Measurements from ENCODE around the gene SLC12A5.
A peak's percentile ranks its signal among the peaks of the same experiment; 100 is the strongest.
"Not testable (repeated sequence)": the region's sequence is repeated elsewhere in the genome, so short reads cannot be mapped to it uniquely, and the experiment has no call there.

SLC12A5 gene

DNA sequence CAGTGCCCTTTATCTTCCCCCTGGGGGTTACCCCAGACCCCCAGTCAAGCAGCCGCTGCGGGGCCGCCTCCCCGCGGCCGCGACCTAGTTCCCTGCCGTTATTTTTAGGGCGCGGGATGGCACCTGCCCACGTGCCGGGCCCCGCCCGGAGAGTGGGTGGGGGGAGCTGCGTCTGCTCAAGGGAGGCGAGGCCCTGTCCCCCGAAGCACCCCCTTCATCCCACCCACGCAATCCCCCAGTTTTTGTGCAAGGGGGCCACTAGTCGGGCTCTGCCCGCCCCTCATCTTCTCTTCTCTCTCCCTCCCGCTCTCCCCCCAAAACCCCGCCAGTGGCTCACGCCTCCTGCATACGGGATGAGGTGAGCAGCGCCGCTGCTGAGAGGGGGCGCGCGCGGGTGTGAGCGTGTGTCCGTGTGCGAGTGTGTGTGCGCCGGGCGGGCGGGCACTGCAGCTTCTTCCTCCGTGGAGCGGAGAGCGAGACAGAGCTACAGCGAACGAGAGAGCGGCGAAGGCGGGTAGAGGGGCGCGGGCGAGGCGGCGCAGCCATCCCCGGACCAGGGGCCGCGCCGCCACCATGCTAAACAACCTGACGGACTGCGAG, at the start of gene SLC12A5:
SLC12A5 (plus strand) TSS at position 444 of the 600 bp plus-strand sequence; CDS start at position 574, 130 bp downstream.
- DNase-seq, result no peak

DNA sequence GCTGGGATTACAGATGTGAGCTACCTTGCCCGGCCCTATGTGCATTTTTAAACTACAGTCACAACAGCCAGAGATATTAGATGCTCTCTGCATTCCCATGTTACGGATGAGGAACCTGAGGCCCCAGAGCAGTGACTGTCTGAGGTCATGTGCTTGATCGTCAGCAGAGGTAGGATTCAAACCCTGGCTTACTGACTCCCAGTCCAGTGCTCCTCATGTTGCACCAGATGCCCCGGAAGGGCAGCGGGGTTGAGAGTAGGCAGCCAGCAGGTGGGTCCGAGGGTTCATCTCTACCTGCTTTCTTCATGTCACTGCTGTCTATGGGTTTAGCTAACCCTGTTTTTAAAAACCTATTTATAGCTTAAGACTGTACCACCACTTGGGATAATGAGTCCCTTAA, 47.8 kb upstream of the SLC12A5 start:
- DNase-seq, result no peak

DNA sequence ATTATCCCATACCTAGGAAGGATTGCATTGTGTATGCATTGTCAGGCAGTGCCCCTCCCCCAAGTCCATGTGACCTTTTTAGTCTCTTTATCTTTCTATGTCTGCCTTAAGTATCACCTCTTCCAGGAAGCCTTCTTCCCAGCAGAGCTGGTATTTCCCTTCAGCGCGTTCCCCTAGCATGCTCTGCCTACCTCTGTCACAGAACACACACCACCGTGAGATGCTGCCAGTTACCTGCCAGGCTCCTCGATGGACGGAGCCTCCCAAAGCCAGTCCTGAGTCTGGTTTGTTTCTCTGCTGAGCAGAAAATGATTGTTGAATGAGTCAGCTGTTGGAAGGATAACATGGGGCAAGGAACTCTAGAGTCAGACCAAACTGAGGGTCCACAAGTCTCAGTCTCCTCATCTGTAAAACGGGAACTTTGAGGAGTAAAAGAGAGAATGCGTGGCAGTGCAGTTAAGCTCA, 45.7 kb upstream of the SLC12A5 start:
- DNase-seq, result no peak

DNA sequence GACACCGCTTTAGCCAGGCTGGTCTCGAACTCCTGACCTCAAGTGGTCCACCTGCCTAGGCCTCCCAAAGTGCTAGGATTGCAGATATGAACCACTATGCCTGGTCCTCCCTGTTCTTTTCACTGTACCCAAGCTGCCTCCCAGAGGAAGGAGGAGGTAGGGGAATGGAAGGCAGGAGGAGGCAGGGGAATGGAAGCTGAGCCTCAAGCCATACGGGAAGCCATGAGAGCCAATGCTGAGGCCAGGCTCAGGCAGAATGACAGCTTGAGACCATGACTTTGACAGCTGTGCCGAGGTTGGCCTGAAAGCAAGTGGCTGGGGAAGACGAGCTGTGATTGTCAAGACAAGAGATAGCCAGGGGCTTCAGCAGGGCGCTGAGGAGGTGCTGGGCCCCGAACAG, 43.4 kb upstream of the SLC12A5 start:
- DNase-seq, result no peak

DNA sequence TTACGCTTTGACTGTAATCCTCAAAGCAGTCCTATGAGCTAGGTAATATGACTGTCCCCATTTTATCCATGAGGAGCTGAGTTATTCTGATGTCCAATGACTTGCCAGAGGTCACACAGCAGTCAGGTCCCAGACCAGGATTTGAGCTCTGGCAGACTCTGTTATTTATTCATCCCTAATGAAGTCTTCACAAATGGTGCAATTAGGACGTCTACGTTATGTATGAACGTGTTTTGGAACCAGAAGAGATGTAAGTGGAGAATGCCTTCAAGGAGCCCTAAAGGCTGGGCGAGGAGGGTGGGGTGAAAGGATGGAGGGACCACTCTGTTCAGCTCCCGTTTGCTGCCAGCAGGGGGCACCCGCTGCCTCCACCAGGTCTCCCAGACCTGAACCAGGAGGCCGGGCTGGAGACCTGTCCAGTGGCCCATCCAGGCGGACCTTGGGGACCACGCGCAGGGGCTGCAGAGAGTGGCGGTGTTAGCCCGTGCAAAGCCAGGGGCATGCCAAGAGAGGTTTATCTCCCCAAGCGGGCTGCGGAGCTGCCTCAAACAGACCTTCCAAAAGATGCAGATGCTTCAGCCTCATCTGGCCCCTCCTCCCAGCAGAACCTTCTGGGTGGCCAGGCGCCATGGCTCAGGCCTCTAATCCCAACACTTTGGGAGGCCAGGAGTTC, 41.8 kb upstream of the SLC12A5 start:
- peak; percentile 62 to 81 for DNase-seq

DNA sequence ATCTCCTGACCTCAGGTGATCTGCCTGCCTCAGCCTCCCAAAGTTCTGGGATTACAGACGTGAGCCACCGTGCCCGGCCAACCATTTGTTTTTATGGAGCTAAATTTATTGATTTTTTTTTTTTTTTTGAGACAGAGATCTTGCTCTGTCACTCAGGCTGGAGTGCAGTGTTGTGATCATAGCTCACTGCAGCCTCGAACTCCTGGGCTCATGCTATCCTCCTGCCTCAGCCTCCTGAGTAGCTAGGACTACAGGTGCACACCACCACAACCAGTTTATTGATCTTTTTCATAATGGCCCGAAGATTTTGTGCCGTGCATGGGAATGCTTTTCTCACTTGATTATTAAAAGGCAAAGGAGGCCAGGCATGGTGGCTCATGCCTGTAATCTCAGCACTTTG, 40.2 kb upstream of the SLC12A5 start:
- DNase-seq, result not testable (repeated sequence)

DNA sequence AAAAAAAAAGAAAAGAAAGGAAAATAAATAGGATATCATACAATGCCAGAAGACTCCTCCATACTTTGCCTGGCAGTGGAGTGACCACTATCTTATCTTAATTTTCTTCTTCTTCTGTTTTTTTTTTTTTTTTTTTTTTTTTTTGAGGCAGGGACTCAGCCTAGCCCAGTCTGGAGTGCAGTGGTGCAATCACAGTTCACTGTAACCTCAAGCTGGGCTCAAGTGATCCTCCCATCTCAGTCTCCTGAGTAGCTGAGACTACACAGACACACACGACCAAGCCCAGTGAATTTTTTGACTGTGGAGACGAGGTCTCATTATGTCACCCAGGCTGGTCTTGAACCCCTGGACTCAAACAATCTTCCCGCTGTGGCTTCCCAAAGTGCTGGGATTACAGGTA, 37.4 kb upstream of the SLC12A5 start:
- no peak for DNase-seq

DNA sequence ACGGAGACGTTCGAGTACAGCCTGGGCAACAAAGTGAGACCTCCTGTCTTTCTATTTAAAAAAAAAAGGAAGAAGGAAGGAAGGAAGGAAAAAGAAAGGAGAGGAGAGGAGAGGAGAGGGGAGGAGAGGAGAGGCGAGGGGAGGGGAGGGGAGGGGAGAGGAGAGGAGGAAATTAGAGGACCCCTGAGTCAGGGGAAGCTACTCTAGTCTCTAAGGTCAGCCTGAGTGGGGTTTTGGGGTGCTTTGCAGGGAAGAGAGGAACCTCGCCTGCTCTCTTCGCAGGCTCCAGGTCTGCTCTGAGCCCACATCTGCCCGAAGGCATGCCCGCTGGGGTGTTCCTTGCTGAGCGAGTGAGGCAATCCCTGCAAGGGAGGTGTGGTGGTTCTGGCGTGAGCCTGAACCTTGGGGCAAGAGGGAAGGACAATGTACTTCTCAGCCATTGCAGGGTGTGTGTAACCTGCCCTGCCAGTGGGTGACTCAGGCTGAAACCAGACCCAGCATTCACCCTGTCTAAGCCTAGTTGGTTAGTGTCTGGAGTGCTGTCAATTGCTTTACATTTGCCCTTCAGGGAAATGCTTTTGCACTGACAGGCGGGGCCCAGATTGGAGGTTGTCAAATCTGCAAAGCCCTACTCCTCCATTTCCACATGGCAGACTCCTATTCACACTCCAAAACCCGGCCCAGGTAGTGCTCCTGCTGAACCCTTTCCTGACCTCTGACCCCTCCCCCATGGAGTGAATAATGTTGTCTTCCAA, 35.6 kb upstream of the SLC12A5 start:
- no peak for DNase-seq

DNA sequence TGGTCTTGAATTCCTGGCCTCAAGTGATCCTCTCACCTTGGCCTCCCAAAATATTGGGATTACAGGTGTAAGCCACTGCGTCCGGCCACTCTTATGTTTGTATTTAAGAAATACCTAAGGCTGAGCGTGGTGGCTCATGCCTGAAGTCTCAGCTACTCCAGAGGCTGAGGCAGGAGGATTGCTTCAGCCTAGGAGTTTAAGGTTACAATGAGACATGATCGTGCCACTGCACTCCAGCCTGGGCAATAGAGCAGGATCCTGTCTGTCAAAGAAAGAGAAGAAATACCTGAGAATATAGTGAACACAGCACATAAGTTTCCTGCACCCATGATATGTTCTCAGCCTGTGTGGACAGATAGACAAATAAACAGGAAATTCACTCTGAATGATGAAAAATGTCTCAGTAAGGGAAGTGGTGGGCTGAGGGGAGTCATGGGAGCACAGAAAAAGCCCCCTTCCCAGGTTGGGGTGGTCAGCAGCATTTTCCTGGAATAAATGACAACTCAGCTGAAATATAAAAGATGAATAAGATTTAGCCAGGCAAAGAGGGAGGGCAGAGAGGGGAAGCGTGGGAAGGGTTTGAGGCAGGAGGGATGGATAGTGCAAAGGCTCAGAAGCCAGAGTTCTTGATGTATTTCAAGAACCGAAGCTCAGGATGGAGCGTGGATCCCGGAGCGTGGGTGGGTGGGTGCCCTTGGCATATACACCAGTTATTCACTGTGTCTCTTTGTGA, 34.1 kb upstream of the SLC12A5 start:
- DNase-seq, result no peak

DNA sequence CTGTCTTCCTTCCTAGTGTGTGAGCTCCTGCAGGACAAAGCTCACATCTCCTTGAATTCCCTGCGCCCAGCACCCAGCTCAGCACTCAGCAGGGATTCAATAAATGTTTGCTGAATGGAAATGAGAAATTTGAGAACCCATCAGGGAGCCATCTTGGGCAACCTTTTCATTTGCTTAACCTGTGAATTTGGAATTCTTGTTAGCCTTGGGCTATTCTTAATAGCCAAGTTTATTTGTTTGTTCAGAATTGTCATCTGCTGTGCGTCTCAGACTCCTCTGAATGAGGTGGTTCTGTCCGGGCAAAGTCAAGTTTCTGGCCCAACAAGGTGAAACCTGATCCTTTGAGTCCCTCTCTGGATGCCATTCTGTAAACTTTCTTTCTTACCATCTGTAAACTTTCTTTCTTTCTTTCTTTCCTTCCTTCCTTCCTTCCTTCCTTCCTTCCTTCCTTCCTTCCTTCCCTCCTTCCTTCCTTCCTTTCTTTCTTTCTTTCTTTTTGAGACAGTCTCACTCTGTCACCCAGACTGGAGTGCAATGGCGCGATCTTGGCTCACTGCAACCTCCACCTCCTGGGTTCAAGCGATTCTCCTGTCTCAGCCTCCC, 33.4 kb upstream of the SLC12A5 start:
- not testable (repeated sequence) for DNase-seq

DNA sequence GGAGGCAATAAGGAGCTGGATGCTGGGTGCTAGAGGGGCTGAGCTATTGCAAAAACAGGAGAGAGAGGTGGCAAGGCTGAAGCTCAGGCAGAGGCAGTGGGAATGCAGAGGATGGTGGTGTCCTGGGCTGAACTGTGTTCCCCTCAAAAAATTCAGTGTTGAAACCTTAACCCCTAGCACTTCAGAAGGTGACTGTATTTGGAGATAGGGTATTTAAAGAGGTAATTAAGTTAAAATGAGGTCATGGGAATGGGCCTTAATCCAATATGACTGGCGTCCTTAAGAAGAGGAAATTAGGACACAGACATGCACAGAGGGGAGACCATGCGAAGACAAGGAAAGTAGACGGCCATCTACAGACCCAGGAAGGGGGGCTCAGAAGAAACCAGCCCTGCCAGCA, 31.8 kb upstream of the SLC12A5 start:
- DNase-seq, result no peak

DNA sequence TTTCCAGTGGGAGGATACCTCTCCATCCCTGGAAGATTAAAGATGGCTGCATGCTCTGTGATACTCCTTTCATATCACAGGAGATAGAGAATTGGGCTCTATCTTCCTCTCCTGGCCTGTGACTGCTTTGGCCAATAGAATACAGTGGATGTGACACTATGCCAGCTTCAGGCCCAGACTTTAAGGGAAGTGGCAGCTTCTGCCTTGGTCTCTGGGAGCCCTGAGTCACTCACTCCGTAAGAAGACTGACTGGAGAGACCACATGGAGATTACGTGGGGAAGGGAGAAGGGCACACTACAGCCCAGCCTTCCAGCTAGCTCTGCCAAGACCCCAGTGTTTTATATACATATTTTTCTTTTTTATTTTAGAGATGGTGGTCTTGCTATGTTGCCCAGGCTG, 30.7 kb upstream of the SLC12A5 start:
- no peak for DNase-seq

DNA sequence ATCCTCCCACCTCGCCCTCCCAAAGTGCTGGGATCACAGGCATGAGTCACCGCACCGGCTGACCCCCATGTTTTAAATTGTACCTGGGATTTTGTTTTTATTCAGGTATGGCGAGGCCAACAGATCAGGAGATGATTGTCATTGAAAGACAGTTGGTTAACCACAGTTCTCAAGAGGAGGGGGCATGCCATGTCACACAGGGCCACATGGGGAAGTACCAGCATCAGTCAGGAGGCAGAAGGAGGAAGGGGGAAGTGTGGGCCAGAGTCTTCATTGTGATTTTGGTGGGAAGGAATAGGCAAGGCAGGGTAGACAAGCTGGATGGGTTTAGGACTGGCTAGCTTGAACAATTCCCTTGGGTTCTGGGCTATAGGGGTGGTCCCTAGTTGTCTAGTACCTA, 30.3 kb upstream of the SLC12A5 start:
- DNase-seq, result no peak

DNA sequence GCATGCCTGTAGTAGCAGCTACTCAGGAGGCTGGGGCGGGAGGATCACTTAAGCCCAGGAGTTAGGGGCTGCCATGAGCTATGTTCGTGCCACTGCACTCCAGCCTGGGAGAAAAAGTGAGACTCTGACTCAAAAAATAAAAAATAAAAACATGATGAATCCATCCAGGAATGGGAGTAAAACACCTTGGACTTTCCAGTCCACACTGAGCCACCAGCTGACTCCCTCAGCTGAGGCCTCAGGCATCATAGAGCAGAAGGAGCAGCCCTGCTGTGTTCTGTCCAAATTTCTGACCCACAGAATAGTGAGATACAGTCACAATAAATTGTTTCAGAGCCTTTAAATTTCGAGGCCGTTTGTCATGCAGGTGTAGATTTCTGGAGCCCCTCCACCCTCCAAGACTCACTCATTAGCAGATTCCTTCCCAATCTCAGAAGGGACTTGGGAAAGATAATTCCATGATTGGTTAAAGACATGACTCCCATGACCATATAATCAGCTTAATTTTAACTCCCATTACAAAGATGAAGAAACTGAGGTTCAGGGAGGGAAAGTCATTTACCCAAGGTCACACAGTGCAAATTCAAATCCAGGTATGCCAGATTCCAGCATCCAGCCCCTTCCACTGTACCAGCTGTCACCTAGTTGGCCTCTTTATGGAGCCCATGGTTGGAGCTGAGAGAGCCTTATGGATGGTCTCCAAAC, 29.3 kb upstream of the SLC12A5 start:
- DNase-seq, result no peak

DNA sequence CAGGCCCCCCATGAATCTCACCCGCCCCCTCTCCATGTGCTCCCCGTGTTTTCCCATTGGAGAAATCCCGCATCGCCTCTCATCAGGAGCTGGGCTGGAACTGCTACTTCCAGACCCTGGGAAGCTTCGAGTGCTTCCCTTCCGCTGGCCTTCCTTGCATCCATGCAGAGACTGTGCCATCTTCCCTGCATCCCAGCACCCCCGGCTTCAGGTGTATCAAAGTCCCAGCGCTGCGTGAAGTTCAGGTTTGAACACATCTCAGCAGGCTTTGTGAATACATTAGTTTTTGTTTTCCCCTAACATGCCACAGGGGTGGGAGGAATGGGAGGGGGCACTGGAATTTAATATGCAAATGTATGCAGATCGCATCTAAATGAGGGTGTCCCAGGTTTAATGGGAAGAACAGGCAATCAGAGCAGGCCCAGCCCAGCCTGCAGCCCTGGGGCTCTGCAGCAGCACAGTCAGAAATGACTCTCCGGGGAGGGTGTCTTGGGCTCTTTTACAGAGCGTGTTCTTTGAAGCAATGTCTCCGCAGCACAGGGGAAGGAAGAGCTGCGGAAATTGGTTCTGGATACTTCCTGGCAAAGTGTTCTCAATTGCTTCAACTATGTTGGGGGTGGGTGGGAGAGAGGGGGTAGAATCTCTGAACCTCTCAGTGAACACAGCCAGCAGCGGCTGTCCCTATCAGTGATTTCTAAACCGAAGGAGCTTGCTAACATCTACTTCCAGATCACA, 28.6 kb upstream of the SLC12A5 start:
- DNase-seq, result no peak

DNA sequence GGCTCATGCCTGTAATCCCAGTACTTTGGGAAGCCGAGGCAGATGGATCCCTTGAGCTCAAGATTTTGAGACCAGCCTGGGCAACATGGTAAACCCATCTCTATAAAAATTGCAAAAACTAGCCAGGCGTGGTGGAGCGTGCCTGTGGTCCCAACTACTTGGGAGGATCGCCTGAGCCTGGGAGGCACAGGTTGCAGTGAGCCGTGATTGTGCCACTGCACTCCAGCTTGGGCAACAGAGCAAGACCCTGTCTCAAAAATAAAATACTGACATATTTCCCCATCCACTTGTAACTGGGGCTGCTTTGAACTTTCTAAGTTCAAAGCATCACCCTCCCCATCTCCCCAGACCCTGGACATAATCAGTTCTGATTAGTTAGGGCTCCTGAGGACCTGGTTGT, 27.5 kb upstream of the SLC12A5 start:
- no peak for DNase-seq

DNA sequence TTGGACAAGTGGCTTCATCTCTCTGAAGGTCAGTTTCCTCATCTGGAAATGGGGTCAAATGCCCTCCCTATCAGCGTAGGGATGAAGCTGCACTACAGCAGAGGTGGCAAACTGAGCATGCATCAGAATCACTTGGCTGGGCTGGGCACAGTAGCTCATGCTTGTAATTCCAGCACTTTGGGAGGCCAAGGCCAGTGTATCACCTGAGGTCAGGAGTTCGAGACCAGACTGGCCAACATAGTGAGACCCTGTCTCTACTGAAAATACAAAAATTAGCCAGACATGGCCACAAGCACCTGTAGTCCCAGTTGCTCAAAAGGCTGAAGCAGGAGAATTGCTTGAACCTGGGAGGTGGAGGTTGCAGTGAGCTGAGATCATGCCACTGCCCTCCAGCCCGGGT, 27.0 kb upstream of the SLC12A5 start:
- DNase-seq, result no peak

DNA sequence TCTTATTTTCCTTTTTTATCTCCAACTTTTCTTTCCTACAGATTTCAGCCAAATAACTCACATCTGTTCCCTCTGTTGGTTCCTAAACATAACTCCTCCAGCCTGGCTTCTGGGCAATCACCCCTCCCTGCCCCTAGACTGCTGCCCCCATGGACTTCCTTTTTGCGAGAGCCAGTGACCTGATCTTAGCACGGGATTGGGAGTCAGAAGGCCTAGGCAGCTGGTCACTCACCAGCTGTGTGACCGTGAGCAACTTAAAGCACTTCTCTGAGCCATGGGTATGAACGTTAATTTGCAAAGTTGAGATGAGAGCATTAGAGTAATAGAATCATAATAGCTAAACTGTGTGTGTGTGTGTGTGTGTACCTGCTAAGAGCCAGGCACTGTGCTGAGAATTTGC, 24.8 kb upstream of the SLC12A5 start:
- DNase-seq, result no peak

DNA sequence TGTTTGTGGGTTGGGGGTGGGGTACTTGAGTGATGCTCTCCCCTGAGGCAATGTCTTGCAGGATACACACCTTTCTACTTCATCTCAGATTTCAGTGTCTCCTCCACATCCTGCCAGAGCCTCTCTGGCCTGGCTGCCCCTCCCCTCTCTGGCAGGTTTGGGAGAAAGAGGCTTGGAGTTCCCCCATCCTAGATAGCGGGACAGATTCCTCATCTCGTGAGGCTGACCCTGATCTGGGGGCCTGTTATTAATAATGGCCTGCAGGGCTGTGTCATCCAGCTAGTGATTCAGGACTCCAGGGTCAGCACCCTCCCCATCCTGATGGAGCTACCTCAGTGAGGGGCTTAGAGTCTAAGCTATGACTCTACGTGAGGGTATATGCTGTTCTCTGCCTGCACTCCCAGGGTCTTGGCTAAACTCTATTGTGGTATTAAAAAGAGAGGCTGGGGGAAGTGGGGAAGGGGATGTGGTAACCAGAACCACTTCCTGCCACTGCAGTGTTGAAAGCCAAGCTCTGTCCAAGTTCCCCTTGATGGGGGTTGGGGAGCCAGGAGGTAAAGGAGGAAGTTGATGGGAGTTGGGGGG, 24.0 kb upstream of the SLC12A5 start:
- DNase-seq, result no peak

DNA sequence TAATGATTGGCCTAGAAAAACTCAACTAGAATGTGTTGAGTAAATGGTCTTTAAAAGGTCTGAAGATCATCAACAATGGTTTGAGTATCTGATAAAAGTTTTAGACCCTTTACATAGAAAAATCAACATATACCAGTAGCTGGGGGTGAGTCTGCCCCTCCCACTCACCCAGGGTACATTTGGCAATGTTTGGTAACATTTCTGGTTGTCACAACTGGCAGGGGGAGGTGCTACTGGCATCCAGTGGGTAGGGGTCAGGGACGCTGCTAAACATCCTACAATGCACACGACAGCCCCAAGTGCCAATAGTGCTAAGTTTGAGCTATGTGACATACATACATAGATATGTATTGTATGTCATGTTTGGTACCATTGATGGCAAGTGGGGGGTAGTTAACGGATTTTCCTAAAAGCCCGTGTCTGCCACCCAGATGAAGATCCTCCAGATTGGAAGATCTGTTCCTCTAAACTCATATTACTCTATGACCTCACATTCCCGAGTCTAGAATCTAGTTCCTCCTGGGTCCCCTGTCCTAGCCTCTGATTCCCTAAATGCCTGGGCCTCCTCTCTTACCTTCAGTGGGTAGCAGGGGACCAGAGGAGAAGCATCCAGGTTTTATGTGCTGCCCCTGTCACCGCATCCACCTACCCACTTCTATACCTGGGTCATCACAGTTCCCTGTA, 22.9 kb upstream of the SLC12A5 start:
- DNase-seq, result no peak

DNA sequence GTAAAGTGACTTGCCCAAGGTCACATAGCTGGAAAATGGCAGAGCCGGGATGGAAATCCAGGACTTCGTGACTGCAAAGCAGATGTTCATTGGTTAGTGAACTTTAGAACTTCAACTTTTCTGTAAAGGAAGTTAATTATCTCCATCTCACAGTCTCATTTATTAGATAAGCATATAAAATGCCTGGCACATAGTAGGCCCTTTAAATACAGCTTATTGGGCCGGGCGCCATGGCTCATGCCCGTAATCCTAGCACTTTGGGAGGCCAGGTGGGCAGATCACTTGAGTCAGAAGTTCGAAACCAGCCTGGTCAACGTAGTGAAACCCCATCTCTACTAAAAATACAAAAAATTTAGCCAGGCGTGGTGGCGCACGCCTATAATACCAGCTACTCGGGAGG, 22.1 kb upstream of the SLC12A5 start:
- no peak for DNase-seq
